ENCODE measurements around the gene ARHGAP26. TPM values are rescaled to one million over a fixed set of nuclear protein-coding genes. Genes with fewer than 3 reads are reported as not detected.

The ARHGAP26 gene
- polyA plus RNA-seq, 1 donor from 2014 or later: 0.83 TPM

- no peaks in the 10 kb centered on the region for H3K36me3 ChIP-seq (ENCODE audit: insufficient read depth, low read length)
- no peak overlapping the region for H3K4me2 ChIP-seq (ENCODE audit: low read length)
- H3K9me3 ChIP-seq (ENCODE audit: low read length): peaks cover 3% of the 10 kb centered on the region
- no peaks in the 10 kb centered on the region for H3K27me3 ChIP-seq (ENCODE audit: insufficient read depth, low read depth, low read length)
- no peaks in the 10 kb centered on the region for H3K9me2 ChIP-seq (ENCODE audit: insufficient read depth, low read length)
- no peak overlapping the region for H2AFZ ChIP-seq (ENCODE audit: low read depth, low read length)
- no peak overlapping the region for H3K27ac ChIP-seq (ENCODE audit: low read length)
- H3K4me3 ChIP-seq (ENCODE audit: low read length): no peak overlapping the region
- no peaks in the 10 kb centered on the region for H3F3A ChIP-seq (ENCODE audit: insufficient read depth, low read length, poor library complexity, severe bottlenecking)
- H3K79me2 ChIP-seq (replicated peaks; ENCODE audit: insufficient read depth, low read length): no peaks in the 10 kb centered on the region
- no peaks in the 10 kb centered on the region for H4K20me1 ChIP-seq (ENCODE audit: insufficient read depth)
- TF ChIP-seq TAF1 (IDR thresholded peaks at IDR 0.05; ENCODE audit: low read depth) (no peak), EP300 (conservative IDR thresholded peaks at IDR 0.05; ENCODE audit: poor library complexity, severe bottlenecking) (no peak), RAD21 (conservative IDR thresholded peaks at IDR 0.05) (no peak), EZH2 (IDR thresholded peaks at IDR 0.05; ENCODE audit: borderline replicate concordance, insufficient read depth, low read length, poor library complexity, severe bottlenecking) (no peak)
- TF ChIP-seq, protein P1, sequence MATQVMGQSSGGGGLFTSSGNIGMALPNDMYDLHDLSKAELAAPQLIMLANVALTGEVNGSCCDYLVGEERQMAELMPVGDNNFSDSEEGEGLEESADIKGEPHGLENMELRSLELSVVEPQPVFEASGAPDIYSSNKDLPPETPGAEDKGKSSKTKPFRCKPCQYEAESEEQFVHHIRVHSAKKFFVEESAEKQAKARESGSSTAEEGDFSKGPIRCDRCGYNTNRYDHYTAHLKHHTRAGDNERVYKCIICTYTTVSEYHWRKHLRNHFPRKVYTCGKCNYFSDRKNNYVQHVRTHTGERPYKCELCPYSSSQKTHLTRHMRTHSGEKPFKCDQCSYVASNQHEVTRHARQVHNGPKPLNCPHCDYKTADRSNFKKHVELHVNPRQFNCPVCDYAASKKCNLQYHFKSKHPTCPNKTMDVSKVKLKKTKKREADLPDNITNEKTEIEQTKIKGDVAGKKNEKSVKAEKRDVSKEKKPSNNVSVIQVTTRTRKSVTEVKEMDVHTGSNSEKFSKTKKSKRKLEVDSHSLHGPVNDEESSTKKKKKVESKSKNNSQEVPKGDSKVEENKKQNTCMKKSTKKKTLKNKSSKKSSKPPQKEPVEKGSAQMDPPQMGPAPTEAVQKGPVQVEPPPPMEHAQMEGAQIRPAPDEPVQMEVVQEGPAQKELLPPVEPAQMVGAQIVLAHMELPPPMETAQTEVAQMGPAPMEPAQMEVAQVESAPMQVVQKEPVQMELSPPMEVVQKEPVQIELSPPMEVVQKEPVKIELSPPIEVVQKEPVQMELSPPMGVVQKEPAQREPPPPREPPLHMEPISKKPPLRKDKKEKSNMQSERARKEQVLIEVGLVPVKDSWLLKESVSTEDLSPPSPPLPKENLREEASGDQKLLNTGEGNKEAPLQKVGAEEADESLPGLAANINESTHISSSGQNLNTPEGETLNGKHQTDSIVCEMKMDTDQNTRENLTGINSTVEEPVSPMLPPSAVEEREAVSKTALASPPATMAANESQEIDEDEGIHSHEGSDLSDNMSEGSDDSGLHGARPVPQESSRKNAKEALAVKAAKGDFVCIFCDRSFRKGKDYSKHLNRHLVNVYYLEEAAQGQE (IDR thresholded peaks at IDR 0.05; ENCODE audit: borderline replicate concordance): no peak
- H3K9ac ChIP-seq (ENCODE audit: low read length): no peak overlapping the region
Observed at GRCh38 chr5:143071927-143072326, 301.8 kb downstream of the ARHGAP26 start.

- no peak overlapping the region for H3K4me2 ChIP-seq (ENCODE audit: low read length)
- no peak overlapping the region for H3K27ac ChIP-seq (ENCODE audit: low read length)
- no peaks in the 10 kb centered on the region for H3K79me2 ChIP-seq (replicated peaks; ENCODE audit: insufficient read depth, low read length)
- no peaks in the 10 kb centered on the region for H3K27me3 ChIP-seq (ENCODE audit: insufficient read depth, low read depth, low read length)
- no peak overlapping the region for H3K9ac ChIP-seq (ENCODE audit: low read length)
- TF ChIP-seq MXI1 (conservative IDR thresholded peaks at IDR 0.05; ENCODE audit: poor library complexity, severe bottlenecking) (no peak), POLR2AphosphoS5 (IDR thresholded peaks at IDR 0.05) (no peak), SMC3 (conservative IDR thresholded peaks at IDR 0.05; ENCODE audit: poor library complexity) (no peak), EP300 (conservative IDR thresholded peaks at IDR 0.05; ENCODE audit: poor library complexity, severe bottlenecking) (no peak), TAF1 (IDR thresholded peaks at IDR 0.05; ENCODE audit: low read depth) (no peak), EZH2 (IDR thresholded peaks at IDR 0.05; ENCODE audit: borderline replicate concordance, insufficient read depth, low read length, poor library complexity, severe bottlenecking) (no peak), RAD21 (conservative IDR thresholded peaks at IDR 0.05) (no peak)
- TF ChIP-seq, protein P2, sequence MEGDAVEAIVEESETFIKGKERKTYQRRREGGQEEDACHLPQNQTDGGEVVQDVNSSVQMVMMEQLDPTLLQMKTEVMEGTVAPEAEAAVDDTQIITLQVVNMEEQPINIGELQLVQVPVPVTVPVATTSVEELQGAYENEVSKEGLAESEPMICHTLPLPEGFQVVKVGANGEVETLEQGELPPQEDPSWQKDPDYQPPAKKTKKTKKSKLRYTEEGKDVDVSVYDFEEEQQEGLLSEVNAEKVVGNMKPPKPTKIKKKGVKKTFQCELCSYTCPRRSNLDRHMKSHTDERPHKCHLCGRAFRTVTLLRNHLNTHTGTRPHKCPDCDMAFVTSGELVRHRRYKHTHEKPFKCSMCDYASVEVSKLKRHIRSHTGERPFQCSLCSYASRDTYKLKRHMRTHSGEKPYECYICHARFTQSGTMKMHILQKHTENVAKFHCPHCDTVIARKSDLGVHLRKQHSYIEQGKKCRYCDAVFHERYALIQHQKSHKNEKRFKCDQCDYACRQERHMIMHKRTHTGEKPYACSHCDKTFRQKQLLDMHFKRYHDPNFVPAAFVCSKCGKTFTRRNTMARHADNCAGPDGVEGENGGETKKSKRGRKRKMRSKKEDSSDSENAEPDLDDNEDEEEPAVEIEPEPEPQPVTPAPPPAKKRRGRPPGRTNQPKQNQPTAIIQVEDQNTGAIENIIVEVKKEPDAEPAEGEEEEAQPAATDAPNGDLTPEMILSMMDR (IDR thresholded peaks at IDR 0.05; ENCODE audit: poor library complexity, severe bottlenecking): no peak
- TF ChIP-seq, protein P1 (IDR thresholded peaks at IDR 0.05; ENCODE audit: borderline replicate concordance): no peak
- no peak overlapping the region for H2AFZ ChIP-seq (ENCODE audit: low read depth, low read length)
- H4K20me1 ChIP-seq (ENCODE audit: insufficient read depth): no peaks in the 10 kb centered on the region
- no peaks in the 10 kb centered on the region for H3F3A ChIP-seq (ENCODE audit: insufficient read depth, low read length, poor library complexity, severe bottlenecking)
- H3K9me3 ChIP-seq (ENCODE audit: low read length): peaks cover 3% of the 10 kb centered on the region
- H3K4me3 ChIP-seq (ENCODE audit: low read length): no peak overlapping the region
- H3K36me3 ChIP-seq (ENCODE audit: insufficient read depth, low read length): no peaks in the 10 kb centered on the region
- no peaks in the 10 kb centered on the region for H3K9me2 ChIP-seq (ENCODE audit: insufficient read depth, low read length)
Observed at GRCh38 chr5:143072734-143073133, 302.6 kb downstream of the ARHGAP26 start.
